GM23248 (cell line): ENCODE data around the gene KIF1B.

Source experiments
- EZH2 ChIP-seq: fragments of 200-600 bp; sonication (generic); IDR thresholded peaks from 2 replicates; pipeline ENCODE4 v1.6.1; 2018; ENCODE audit warnings: antibody characterized with exemption, mild to moderate bottlenecking; ENCODE audit not compliant: insufficient read depth, poor library complexity, severe bottlenecking
- EZH2phosphoT487 ChIP-seq: fragments of 200-600 bp; sonication (generic); IDR thresholded peaks from 2 replicates; pipeline ENCODE4 v1.6.1; 2018; ENCODE audit warnings: antibody characterized with exemption, moderate library complexity, mild to moderate bottlenecking, low read depth; ENCODE audit not compliant: insufficient read depth

DNA sequence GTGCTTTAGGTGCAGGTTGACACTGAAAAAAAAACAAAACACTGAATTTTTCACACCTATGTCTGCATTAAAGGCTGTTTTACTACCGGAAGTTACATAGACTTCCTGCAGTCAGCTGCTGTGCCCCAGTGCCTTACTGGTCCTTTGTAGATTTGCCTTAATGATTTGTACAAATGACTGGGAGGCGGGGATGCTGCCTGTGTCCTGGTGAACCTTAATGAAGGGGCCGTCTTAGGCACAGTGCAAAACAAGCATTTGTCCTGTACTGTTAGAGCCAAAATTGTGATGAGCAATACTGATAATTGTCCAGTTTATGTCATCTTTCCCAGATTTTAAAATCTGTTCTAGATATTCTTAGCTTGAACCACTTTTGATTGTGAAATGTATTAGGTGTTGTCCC is 97.6 kb downstream of the KIF1B start:
- TF ChIP-seq EZH2phosphoT487 (no peak), EZH2 (no peak)
